Mammary epithelial cell (primary cell): Measurements from ENCODE around the gene CASK.

Experiments
- EZH2 ChIP-seq: IDR thresholded peaks from 2 replicates; pipeline ENCODE4 v1.6.1; 2012; ENCODE audit warnings: low read length, inconsistent platforms, borderline replicate concordance
- TF ChIP-seq, protein P1 (sequence below), 2 donors: IDR thresholded peaks in 1 of 2; conservative IDR thresholded peaks in 1 of 2; 2 replicates each; pipeline ENCODE4 v1.5.1; 2011 to 2012; ENCODE audit warnings: inconsistent platforms in 2 of 2, low read length in 2 of 2, mild to moderate bottlenecking in 2 of 2, control low read depth in 1 of 2, low read depth in 1 of 2; ENCODE audit not compliant: insufficient read depth in 1 of 2; ENCODE audit errors: extremely low read depth in 1 of 2

DNA sequence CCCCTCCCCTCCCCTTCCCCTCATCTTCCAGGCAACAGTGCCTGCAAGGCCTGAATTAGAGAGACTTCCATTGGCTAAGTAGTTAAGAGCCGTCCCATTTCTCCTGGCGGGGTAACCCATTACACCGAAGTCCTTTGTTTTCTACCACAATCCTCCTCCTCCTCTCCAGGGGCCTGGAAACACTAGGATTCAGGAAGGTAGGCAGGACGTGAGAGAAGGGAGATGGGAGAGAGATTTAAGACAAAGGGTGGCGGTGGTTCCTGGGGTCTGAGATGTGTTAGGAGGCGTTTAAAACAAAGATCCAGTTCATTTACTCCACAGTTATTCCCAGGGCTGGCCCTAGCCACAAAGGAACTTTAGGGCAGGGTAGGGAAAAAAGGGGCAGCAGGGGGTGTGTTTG is 448.2 kb downstream of the CASK start:
- TF ChIP-seq, protein P1, sequence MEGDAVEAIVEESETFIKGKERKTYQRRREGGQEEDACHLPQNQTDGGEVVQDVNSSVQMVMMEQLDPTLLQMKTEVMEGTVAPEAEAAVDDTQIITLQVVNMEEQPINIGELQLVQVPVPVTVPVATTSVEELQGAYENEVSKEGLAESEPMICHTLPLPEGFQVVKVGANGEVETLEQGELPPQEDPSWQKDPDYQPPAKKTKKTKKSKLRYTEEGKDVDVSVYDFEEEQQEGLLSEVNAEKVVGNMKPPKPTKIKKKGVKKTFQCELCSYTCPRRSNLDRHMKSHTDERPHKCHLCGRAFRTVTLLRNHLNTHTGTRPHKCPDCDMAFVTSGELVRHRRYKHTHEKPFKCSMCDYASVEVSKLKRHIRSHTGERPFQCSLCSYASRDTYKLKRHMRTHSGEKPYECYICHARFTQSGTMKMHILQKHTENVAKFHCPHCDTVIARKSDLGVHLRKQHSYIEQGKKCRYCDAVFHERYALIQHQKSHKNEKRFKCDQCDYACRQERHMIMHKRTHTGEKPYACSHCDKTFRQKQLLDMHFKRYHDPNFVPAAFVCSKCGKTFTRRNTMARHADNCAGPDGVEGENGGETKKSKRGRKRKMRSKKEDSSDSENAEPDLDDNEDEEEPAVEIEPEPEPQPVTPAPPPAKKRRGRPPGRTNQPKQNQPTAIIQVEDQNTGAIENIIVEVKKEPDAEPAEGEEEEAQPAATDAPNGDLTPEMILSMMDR (conservative IDR thresholded peaks at IDR 0.05 in 1 of 2, IDR thresholded peaks at IDR 0.05 in 1 of 2; ENCODE audit: extremely low read depth in 1 of 2, insufficient read depth in 1 of 2, low read depth in 1 of 2, low read length in 2 of 2), result no peak
- no peak for TF ChIP-seq EZH2
